K562 (cell line): ENCODE results near the gene ZNF319. TPM values are rescaled to one million over a fixed set of nuclear protein-coding genes. Genes with fewer than 3 reads are reported as not detected.

Source experiments
- CEBPG ChIP-seq, 3 experiments: fragments of 200-800 bp in 1 of 3; sonication (Bioruptor generic) in 1 of 3; sonication (generic) in 1 of 3; formaldehyde crosslinking in 1 of 3; IDR thresholded peaks in 2 of 3; conservative IDR thresholded peaks in 1 of 3; 2 replicates each; pipeline versions ENCODE4 v1.6.1 to v1.8.0; 2016 to 2022; ENCODE audit warnings: missing compliant biosample characterization in 2 of 3, missing genetic modification characterization in 2 of 3, mild to moderate bottlenecking in 1 of 3, missing genetic modification reagents in 1 of 3
- ERF ChIP-seq: fragments of 450-650 bp; formaldehyde crosslinking; IDR thresholded peaks from 2 replicates; pipeline ENCODE4 v1.4.0; 2020; ENCODE audit warnings: mild to moderate bottlenecking, mixed read lengths
- KDM1A ChIP-seq, 2 experiments: fragments of 450-650 bp; IDR thresholded peaks; 2 replicates each; pipeline ENCODE4 v1.6.1; 2016; ENCODE audit warnings: mild to moderate bottlenecking in 2 of 2
- MAZ ChIP-seq, 2 experiments: fragments of 450-650 bp in 1 of 2; sonication (generic) in 1 of 2; formaldehyde crosslinking; IDR thresholded peaks in 1 of 2; conservative IDR thresholded peaks in 1 of 2; 2 replicates each; pipeline versions ENCODE4 v1.4.0 to v1.5.0; 2020; ENCODE audit warnings: mild to moderate bottlenecking in 1 of 2, missing genetic modification reagents in 1 of 2
- RBM22 ChIP-seq: fragments of 200-400 bp; formaldehyde crosslinking; IDR thresholded peaks from 2 replicates; pipeline ENCODE4 v1.6.1; 2018; ENCODE audit warnings: low read length, low read depth; ENCODE audit not compliant: poor library complexity, severe bottlenecking
- SMAD1 ChIP-seq: fragments of 150-350 bp; IDR thresholded peaks from 2 replicates; pipeline ENCODE4 v1.6.1; 2014; ENCODE audit warnings: low read length, low read depth; ENCODE audit not compliant: partially characterized antibody
- SPI1 ChIP-seq: IDR thresholded peaks from 2 replicates; pipeline ENCODE4 v1.6.1; 2011; ENCODE audit warnings: low read depth, low read length, control low read depth, borderline replicate concordance
- TAF15 ChIP-seq: fragments of 200-400 bp; formaldehyde crosslinking; IDR thresholded peaks from 2 replicates; pipeline ENCODE4 v1.6.1; 2017; ENCODE audit warnings: mild to moderate bottlenecking, low read depth, low read length, moderate library complexity
- TCFL5 ChIP-seq: fragments of 250-450 bp; sonication (Bioruptor Pico); conservative IDR thresholded peaks from 2 replicates; pipeline ENCODE4 v1.6.1; 2021; ENCODE audit warnings: mild to moderate bottlenecking, moderate library complexity, matching md5 sums
- TOE1 ChIP-seq, 2 experiments: fragments of 450-650 bp in 1 of 2; sonication (generic) in 1 of 2; formaldehyde crosslinking in 1 of 2; IDR thresholded peaks; 2 replicates each; pipeline versions ENCODE4 v1.7.1 to v1.8.0; 2016 to 2022; ENCODE audit warnings: borderline replicate concordance in 2 of 2, mild to moderate bottlenecking in 2 of 2, antibody characterized with exemption in 1 of 2, inconsistent platforms in 1 of 2, low read depth in 1 of 2, missing genetic modification reagents in 1 of 2, moderate library complexity in 1 of 2
- ZEB2 ChIP-seq: fragments of 450-650 bp; IDR thresholded peaks from 2 replicates; pipeline ENCODE4 v1.6.1; 2016
- ZFPM2 ChIP-seq: fragments of 250-450 bp; sonication (Bioruptor Pico); IDR thresholded peaks from 2 replicates; pipeline ENCODE4 v1.5.1; 2022; ENCODE audit warnings: mild to moderate bottlenecking
- ZNF77 ChIP-seq: fragments of 250-450 bp; sonication (Bioruptor Pico); IDR thresholded peaks from 2 replicates; pipeline ENCODE4 v1.5.0; 2020
- ZNF778 ChIP-seq: fragments of 450-650 bp; formaldehyde crosslinking; IDR thresholded peaks from 2 replicates; pipeline ENCODE4 v1.4.0; 2020; ENCODE audit warnings: mild to moderate bottlenecking, moderate library complexity
- polyA plus RNA-seq, 8 experiments: library from polyadenylated mRNA; depleted of rRNA in 4 of 8; stranded (reverse) in 5 of 8; unstranded in 3 of 8; fragments of >200 nt; fragmentation: Nextera tagmentation in 2 of 8; fragmentation: Illumina TruSeq in 1 of 8; extraction: Ambion mirVana in 2 of 8; extraction: Trizol in 1 of 8; gene quantifications; 2 replicates each; pipeline versions ENCODE4 v1.2.1 to v1.2.3, GENCODE V29; 2011 to 2014; ENCODE audit warnings: inconsistent platforms in 1 of 8, missing spikeins in 1 of 8
- total RNA-seq, 7 experiments: library from RNA; depleted of rRNA in 6 of 7; stranded (reverse); fragments of >200 nt in 6 of 7; fragmentation: Illumina TruSeq in 2 of 7; extraction: Trizol in 2 of 7; gene quantifications; 2 replicates each; pipeline versions ENCODE4 v1.2.1 to v1.2.3, GENCODE V29; 2011 to 2021; ENCODE audit warnings: low replicate concordance in 1 of 7
- TF ChIP-seq, protein P1 (sequence below), 2 experiments: fragments of 250-450 bp in 1 of 2; fragments of 450-650 bp in 1 of 2; sonication (Bioruptor Pico) in 1 of 2; IDR thresholded peaks; 2 replicates each; pipeline versions ENCODE4 v1.6.1 to v1.8.0; 2016 to 2021; ENCODE audit warnings: mild to moderate bottlenecking in 2 of 2, moderate library complexity in 2 of 2, missing compliant biosample characterization in 1 of 2, missing genetic modification characterization in 1 of 2
- TF ChIP-seq, protein P2 (sequence below): fragments of 250-450 bp; sonication (Bioruptor Pico); IDR thresholded peaks from 2 replicates; pipeline ENCODE4 v1.5.0; 2021
- TF ChIP-seq, protein P3 (sequence below): fragments of 450-650 bp; formaldehyde crosslinking; IDR thresholded peaks from 2 replicates; pipeline ENCODE4 v1.4.0; 2022; ENCODE audit warnings: missing genetic modification characterization
- TF ChIP-seq, protein P4 (sequence below): fragments of 150-350 bp; conservative IDR thresholded peaks from 2 replicates; pipeline ENCODE4 v1.6.1; 2014; ENCODE audit warnings: low read length
- TF ChIP-seq, protein P5 (sequence below): sonication (generic); formaldehyde crosslinking; IDR thresholded peaks from 2 replicates; pipeline ENCODE4 v1.8.0; 2022; ENCODE audit warnings: mild to moderate bottlenecking, missing genetic modification reagents

The ZNF319 gene
- total and polyA plus RNA-seq, 9 of the 15 experiments (the other 6 are each of a cell fraction or from before 2014, with no cell fraction given) = 0.20 to 5.7 (median 1.4) TPM

DNA sequence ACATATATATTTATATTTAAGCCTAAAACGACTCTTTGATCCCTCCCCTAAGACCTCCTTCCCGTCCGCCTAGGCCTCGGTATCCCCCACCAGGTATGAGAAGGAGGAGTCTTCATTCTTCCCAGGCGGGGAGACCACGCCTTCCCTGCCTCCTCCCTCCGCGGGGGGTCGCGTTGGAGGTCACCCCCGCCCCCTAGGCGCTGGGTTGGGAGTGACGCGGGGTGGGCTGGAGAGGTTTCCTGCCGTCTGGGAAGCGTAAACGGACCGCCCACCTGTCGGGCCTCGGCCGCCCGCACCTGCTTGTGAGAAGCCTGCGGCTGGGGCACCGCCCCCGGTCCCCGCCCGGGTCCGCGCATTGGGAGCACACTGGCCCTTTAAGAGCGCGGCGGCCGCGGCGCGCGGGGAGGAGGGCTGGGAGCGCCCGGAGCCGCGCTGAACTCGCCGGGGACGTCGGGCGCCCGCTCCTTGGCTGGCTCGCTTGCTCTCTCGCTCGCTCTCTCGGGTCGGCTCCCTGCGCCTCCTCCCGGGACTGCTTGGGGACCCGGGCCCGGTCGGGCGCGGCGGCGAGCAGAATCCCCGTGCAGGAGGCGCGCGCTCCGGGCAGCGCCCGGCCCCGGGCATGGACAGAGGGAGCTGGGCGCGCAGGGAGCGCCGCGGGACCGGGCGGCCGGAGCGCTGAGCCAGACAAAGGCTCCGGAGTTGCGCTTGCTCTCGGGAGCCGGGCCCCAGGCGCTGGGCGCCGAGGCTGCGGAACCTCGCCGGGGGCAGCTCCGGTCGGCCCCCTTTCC is 25.1 kb upstream of the ZNF319 start, which contains the start of gene MMP15 (continued):
- TF ChIP-seq, protein P1, sequence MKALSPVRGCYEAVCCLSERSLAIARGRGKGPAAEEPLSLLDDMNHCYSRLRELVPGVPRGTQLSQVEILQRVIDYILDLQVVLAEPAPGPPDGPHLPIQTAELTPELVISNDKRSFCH (CRISPR knock-in tag; IDR thresholded peaks at IDR 0.05) = no peak
- TF ChIP-seq, protein P1 (tag; IDR thresholded peaks at IDR 0.05) = no peak
- TF ChIP-seq TOE1 (IDR thresholded peaks at IDR 0.05; ENCODE audit: borderline replicate concordance) (peak; percentile 38; the same call in 1 of the 2 replicates), TOE1 (CRISPR knock-in tag; IDR thresholded peaks at IDR 0.05; ENCODE audit: borderline replicate concordance, low read depth) (no peak), ZFPM2 (no peak), ZNF778 (CRISPR knock-in tag) (no peak), KDM1A (IDR thresholded peaks at IDR 0.05) (no peak), ZEB2 (peak; percentile 26; the same call in 1 of the 2 replicates), SPI1 (no peak), MAZ (CRISPR knock-in tag; conservative IDR thresholded peaks at IDR 0.05 in 1 of 2, IDR thresholded peaks at IDR 0.05 in 1 of 2) (peak; percentile 70 to 84), ERF (no peak), RBM22 (peak; percentile 35), ZNF77 (CRISPR knock-in tag) (no peak), SMAD1 (no peak), TAF15 (no peak), TCFL5 (no peak), CEBPG (CRISPR knock-in tag; IDR thresholded peaks at IDR 0.05) (no peak), CEBPG (tag; conservative IDR thresholded peaks at IDR 0.05 in 1 of 2, IDR thresholded peaks at IDR 0.05 in 1 of 2) (no peak)
- TF ChIP-seq, protein P2, sequence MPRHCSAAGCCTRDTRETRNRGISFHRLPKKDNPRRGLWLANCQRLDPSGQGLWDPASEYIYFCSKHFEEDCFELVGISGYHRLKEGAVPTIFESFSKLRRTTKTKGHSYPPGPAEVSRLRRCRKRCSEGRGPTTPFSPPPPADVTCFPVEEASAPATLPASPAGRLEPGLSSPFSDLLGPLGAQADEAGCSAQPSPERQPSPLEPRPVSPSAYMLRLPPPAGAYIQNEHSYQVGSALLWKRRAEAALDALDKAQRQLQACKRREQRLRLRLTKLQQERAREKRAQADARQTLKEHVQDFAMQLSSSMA = no peak
- TF ChIP-seq, protein P3, sequence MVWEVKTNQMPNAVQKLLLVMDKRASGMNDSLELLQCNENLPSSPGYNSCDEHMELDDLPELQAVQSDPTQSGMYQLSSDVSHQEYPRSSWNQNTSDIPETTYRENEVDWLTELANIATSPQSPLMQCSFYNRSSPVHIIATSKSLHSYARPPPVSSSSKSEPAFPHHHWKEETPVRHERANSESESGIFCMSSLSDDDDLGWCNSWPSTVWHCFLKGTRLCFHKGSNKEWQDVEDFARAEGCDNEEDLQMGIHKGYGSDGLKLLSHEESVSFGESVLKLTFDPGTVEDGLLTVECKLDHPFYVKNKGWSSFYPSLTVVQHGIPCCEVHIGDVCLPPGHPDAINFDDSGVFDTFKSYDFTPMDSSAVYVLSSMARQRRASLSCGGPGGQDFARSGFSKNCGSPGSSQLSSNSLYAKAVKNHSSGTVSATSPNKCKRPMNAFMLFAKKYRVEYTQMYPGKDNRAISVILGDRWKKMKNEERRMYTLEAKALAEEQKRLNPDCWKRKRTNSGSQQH (CRISPR knock-in tag) = no peak
- TF ChIP-seq, protein P4, sequence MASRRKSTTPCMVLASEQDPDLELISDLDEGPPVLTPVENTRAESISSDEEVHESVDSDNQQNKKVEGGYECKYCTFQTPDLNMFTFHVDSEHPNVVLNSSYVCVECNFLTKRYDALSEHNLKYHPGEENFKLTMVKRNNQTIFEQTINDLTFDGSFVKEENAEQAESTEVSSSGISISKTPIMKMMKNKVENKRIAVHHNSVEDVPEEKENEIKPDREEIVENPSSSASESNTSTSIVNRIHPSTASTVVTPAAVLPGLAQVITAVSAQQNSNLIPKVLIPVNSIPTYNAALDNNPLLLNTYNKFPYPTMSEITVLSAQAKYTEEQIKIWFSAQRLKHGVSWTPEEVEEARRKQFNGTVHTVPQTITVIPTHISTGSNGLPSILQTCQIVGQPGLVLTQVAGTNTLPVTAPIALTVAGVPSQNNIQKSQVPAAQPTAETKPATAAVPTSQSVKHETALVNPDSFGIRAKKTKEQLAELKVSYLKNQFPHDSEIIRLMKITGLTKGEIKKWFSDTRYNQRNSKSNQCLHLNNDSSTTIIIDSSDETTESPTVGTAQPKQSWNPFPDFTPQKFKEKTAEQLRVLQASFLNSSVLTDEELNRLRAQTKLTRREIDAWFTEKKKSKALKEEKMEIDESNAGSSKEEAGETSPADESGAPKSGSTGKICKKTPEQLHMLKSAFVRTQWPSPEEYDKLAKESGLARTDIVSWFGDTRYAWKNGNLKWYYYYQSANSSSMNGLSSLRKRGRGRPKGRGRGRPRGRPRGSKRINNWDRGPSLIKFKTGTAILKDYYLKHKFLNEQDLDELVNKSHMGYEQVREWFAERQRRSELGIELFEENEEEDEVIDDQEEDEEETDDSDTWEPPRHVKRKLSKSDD = no peak
- TF ChIP-seq, protein P5, sequence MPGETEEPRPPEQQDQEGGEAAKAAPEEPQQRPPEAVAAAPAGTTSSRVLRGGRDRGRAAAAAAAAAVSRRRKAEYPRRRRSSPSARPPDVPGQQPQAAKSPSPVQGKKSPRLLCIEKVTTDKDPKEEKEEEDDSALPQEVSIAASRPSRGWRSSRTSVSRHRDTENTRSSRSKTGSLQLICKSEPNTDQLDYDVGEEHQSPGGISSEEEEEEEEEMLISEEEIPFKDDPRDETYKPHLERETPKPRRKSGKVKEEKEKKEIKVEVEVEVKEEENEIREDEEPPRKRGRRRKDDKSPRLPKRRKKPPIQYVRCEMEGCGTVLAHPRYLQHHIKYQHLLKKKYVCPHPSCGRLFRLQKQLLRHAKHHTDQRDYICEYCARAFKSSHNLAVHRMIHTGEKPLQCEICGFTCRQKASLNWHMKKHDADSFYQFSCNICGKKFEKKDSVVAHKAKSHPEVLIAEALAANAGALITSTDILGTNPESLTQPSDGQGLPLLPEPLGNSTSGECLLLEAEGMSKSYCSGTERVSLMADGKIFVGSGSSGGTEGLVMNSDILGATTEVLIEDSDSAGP (CRISPR knock-in tag) = peak; percentile 98
